ENCODE measurements around the gene MCF2L. TPM values are rescaled to one million over a fixed set of nuclear protein-coding genes. Genes with fewer than 3 reads are reported as not detected.

MCF2L gene
- total and polyA plus RNA-seq, 7 donors, result 9.1 to 40.5 (median 20.3) TPM

DNA sequence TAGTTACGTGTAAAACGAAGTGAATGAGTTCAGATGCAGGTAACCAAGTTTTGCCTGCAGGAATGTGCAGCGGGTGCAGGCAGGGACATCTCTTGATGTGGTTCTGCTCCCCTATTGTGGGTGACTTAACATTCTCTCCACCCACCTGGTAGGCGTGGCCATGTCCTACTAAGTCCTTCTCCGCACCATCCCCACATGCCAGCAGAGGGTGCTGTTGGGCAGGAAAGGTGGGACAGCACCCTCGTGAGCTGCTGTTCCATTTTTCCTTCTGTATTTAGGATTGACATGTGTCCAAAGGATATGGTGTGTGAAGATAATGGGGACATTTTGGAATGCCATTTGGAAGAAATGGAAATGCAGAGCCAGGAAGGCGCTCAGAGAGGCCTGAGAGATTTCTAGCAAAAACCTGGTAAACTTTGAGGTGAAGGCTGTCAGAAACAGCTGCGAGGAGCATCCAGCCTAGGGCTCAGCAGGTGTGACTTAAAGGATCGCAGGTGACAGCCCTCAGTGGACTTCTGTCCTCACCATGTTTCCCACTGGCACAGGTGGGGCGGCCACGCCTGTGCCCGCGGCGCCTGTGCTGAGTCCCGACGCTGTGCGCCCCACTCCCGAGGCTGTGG lies 26.2 kb upstream of the MCF2L start:
- peak; percentile 94 to 99 (median 96) for ATAC-seq
- no peaks in the 10 kb centered on the region for H3K36me3 ChIP-seq (ENCODE audit: insufficient read depth in 1 of 2, low read depth in 1 of 2)
- intact Hi-C loops (cut with DNase I), result loop anchor here (5.0 kb wide), 1 partner anchor 85 kb away; no protein-coding TSS in a partner anchor

GRCh38 chr13:112943309-112944125 lies 25.5 kb upstream of the MCF2L start:
- Histone ChIP-seq H3K36me3 (ENCODE audit: insufficient read depth in 1 of 2, low read depth in 1 of 2) (no peaks in the 10 kb centered on the region), H3K27me3 (ENCODE audit: insufficient read depth in 3 of 3, low read length in 2 of 3) (peaks cover 0 to 27% (median 2%) of the 10 kb centered on the region in 3 donors), H3K27ac (peak overlapping the region; percentile 30), H3K4me3 (peak overlapping the region; percentile 69), H3K4me1 (peaks cover 3% of the 10 kb centered on the region), H3K9me3 (no peaks in the 10 kb centered on the region)
- peak; percentile 28 to 54 (median 44) for ATAC-seq
- peak in 1 of 2 donors; percentile 48 for DNase-seq
- WGBS, 3 donors, result 2% methylated on average over 52 to 81 of the region's 81 CpGs
- TF ChIP-seq, protein P1, sequence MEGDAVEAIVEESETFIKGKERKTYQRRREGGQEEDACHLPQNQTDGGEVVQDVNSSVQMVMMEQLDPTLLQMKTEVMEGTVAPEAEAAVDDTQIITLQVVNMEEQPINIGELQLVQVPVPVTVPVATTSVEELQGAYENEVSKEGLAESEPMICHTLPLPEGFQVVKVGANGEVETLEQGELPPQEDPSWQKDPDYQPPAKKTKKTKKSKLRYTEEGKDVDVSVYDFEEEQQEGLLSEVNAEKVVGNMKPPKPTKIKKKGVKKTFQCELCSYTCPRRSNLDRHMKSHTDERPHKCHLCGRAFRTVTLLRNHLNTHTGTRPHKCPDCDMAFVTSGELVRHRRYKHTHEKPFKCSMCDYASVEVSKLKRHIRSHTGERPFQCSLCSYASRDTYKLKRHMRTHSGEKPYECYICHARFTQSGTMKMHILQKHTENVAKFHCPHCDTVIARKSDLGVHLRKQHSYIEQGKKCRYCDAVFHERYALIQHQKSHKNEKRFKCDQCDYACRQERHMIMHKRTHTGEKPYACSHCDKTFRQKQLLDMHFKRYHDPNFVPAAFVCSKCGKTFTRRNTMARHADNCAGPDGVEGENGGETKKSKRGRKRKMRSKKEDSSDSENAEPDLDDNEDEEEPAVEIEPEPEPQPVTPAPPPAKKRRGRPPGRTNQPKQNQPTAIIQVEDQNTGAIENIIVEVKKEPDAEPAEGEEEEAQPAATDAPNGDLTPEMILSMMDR (IDR thresholded peaks at IDR 0.05), result no peak
- intact Hi-C loops (cut with DNase I), result loop anchor here (5.0 kb wide), 1 partner anchor 84 kb away; no protein-coding TSS in a partner anchor

More for the DNA sequence above, 26.2 kb upstream of the MCF2L start:
- Histone ChIP-seq H3K4me1 (peaks cover 3% of the 10 kb centered on the region), H3K4me3 (peak overlapping the region; percentile 69), H3K9me3 (no peaks in the 10 kb centered on the region), H3K27ac (peak overlapping the region; percentile 10), H3K27me3 (ENCODE audit: insufficient read depth in 3 of 3, low read length in 2 of 3) (peaks cover 0 to 27% (median 2%) of the 10 kb centered on the region in 3 donors)
- TF ChIP-seq, protein P1 (IDR thresholded peaks at IDR 0.05), result peak; percentile 94
- WGBS, 3 donors, result 1 to 2% (median 2%) methylated on average over 18 of the region's 18 CpGs
- peak; percentile 95 to 97 for DNase-seq

DNA sequence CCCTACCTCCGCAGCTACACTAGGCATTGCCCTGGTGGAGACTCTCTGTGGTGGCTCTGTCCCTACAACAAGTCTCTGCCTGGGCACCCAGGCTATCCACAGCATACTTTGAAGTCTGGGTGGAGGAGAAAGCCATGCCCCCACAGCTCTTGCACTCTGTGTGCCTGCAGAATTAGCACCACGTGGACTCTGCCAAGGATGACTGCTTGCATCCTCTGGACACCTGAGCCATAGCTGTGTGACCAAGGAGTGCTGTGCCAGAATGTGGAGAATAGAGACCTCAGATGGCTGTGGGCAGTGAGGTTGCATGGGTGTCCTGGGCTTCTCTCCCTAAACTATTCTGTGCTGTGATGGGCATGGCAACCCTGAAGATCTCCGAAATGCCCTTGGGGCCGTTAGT lies 21.2 kb upstream of the MCF2L start:
- Histone ChIP-seq H3K4me1 (peaks cover 3% of the 10 kb centered on the region), H3K27ac (no peak overlapping the region), H3K27me3 (ENCODE audit: insufficient read depth in 3 of 3, low read length in 2 of 3) (peaks cover 0 to 26% (median 2%) of the 10 kb centered on the region in 3 donors), H3K4me3 (no peak overlapping the region), H3K36me3 (ENCODE audit: insufficient read depth in 1 of 2, low read depth in 1 of 2) (no peaks in the 10 kb centered on the region), H3K9me3 (no peaks in the 10 kb centered on the region)
- TF ChIP-seq, protein P1 (IDR thresholded peaks at IDR 0.05), result no peak
- ATAC-seq (no peak), DNase-seq (no peak)
- WGBS, 3 donors, result 80 to 86% (median 84%) methylated on average over 4 of the region's 4 CpGs
- intact Hi-C loops (cut with DNase I), result loop anchor here in 1 of 2 donors (5.0 kb wide), 1 partner anchor 445 kb away; no protein-coding TSS in a partner anchor

DNA sequence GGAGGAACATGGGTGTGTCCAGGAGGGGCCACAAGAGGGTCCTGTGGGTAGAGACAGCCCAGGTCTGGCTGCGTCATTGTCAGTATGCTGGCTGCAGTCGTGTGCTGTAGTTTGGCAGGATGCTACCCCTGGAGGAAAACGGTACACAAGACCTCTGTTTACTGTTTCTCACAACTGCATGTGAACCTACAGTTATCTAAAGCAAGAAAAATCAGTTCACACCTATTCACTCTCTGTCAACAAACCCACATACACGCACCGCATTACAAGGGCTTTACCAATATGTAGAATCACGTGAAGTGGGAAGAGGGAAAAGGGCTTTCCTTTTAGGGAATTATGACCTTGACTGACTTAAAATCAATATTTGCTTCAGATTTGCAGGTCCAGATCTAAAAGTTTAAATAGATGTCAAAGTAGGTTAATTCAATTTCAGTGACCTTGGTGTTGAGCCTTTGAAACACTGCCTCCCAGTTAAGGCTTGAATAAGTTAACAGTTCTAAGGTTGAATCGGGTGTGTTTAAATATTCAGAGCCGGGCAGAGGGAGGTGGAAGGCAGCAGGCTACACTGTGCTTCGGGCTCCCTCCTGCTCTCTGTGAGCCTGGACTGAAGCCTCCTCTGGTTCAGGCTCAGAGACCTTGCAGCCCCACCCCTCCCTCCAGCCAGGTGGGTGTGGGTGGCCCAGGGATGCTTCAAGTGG lies 17.2 kb upstream of the MCF2L start:
- intact Hi-C loops (cut with DNase I), result no loop called here
- no peak overlapping the region for H3K27ac ChIP-seq
- DNase-seq, result no peak
- TF ChIP-seq, protein P1 (IDR thresholded peaks at IDR 0.05), result no peak
- no peaks in the 10 kb centered on the region for H3K36me3 ChIP-seq (ENCODE audit: insufficient read depth in 1 of 2, low read depth in 1 of 2)
- no peaks in the 10 kb centered on the region for H3K4me1 ChIP-seq
- H3K9me3 ChIP-seq, result no peaks in the 10 kb centered on the region
- ATAC-seq, result no peak
- WGBS, 3 donors, result 75 to 80% (median 78%) methylated on average over 9 of the region's 9 CpGs
- peaks cover 0 to 20% (median 0%) of the 10 kb centered on the region in 3 donors for H3K27me3 ChIP-seq (ENCODE audit: insufficient read depth in 3 of 3, low read length in 2 of 3)
- H3K4me3 ChIP-seq, result no peak overlapping the region

Measured in psoas muscle (tissue), 8 donors.